Measurements from ENCODE around the gene ELAPOR1. TPM values are rescaled to one million over a fixed set of nuclear protein-coding genes. Genes with fewer than 3 reads are reported as not detected.
A peak's percentile ranks its signal among the peaks of the same experiment; 100 is the strongest.

Gene ELAPOR1
- total and polyA plus RNA-seq, 2 donors (not counting 3 experiments of a cell fraction or from before 2014, with no cell fraction given): 1.0 to 1.1 TPM

DNA sequence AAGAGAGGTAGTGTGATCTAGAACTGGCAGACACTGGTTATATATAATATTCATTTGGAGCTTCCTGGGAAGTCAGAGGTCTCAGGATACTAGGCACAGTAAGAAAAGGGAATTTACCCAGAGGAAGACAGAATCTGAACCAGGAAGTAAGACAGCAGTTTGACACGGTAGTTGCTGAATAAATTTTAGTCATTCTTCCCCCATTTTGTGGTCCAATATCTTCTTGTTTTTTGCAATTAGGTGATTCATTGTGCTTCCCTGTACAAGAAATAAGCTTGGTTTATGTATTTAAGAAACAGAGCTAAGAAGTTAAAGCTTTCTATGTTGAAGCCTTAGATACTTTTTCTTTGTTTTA lies 22.1 kb upstream of the ELAPOR1 start:
- FAIRE-seq: peak; percentile 70
- TF ChIP-seq, protein P1, sequence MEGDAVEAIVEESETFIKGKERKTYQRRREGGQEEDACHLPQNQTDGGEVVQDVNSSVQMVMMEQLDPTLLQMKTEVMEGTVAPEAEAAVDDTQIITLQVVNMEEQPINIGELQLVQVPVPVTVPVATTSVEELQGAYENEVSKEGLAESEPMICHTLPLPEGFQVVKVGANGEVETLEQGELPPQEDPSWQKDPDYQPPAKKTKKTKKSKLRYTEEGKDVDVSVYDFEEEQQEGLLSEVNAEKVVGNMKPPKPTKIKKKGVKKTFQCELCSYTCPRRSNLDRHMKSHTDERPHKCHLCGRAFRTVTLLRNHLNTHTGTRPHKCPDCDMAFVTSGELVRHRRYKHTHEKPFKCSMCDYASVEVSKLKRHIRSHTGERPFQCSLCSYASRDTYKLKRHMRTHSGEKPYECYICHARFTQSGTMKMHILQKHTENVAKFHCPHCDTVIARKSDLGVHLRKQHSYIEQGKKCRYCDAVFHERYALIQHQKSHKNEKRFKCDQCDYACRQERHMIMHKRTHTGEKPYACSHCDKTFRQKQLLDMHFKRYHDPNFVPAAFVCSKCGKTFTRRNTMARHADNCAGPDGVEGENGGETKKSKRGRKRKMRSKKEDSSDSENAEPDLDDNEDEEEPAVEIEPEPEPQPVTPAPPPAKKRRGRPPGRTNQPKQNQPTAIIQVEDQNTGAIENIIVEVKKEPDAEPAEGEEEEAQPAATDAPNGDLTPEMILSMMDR (IDR thresholded peaks at IDR 0.05; ENCODE audit: extremely low read depth in 1 of 2, insufficient read depth in 1 of 2, low read depth in 1 of 2, low read length in 2 of 2): no peak
- TF ChIP-seq POLR2AphosphoS5 (IDR thresholded peaks at IDR 0.05; ENCODE audit: insufficient read depth, low read depth, low read length): no peak
- no peak for TF ChIP-seq POLR2A (IDR thresholded peaks at IDR 0.05; ENCODE audit: low read depth, low read length)
- TF ChIP-seq, protein P2, sequence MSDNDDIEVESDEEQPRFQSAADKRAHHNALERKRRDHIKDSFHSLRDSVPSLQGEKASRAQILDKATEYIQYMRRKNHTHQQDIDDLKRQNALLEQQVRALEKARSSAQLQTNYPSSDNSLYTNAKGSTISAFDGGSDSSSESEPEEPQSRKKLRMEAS (IDR thresholded peaks at IDR 0.05; ENCODE audit: insufficient read depth, insufficient read length): no peak
- TF ChIP-seq FOS (IDR thresholded peaks at IDR 0.05; ENCODE audit: borderline replicate concordance, insufficient read depth, low read length): no peak
- no peak for TF ChIP-seq MYC (IDR thresholded peaks at IDR 0.05; ENCODE audit: low read depth, low read length)
- TF ChIP-seq EZH2 (IDR thresholded peaks at IDR 0.05; ENCODE audit: borderline replicate concordance, low read depth, low read length, severe bottlenecking): no peak
- TF ChIP-seq GATA2 (IDR thresholded peaks at IDR 0.05; ENCODE audit: insufficient read depth, insufficient read length, low read depth, low read length): no peak
- TF ChIP-seq JUN (IDR thresholded peaks at IDR 0.05; ENCODE audit: borderline replicate concordance, insufficient read depth, insufficient read length, low read depth): no peak
- dilution Hi-C loops (cut with MboI; ENCODE audit: extremely low pct_ligation_motif_present, low sequenced_read_pairs): no loop called here

More for the DNA sequence above, 22.1 kb upstream of the ELAPOR1 start:
- peak; percentile 44 for DNase-seq (ENCODE audit: low read depth, low spot score)
- no peaks in the 10 kb centered on the region for H3K9me1 ChIP-seq (replicated peaks; ENCODE audit: control insufficient read depth, extremely low read depth, insufficient read depth, low read length)
- no peaks in the 10 kb centered on the region for H3K9me3 ChIP-seq (replicated peaks; ENCODE audit: control insufficient read depth, insufficient read depth, low read length)
- H3K79me2 ChIP-seq (ENCODE audit: control insufficient read depth, insufficient read depth, low read length): peaks cover 22% of the 10 kb centered on the region
- H2AFZ ChIP-seq (ENCODE audit: low read depth, low read length): no peak overlapping the region
- no TSS peak for BruUV-seq (replicated peaks)
- H4K20me1 ChIP-seq (replicated peaks; ENCODE audit: control insufficient read depth, extremely low read depth, insufficient read depth, low read length): no peaks in the 10 kb centered on the region
- ChIA-PET CTCF (interaction anchor here (1.0 to 3.0 kb wide), 4 partner anchors 8 to 122 kb away, joined by 3 to 35 read pairs (median 14); partner anchors contain the start of genes ELAPOR1 and SARS1), POLR2A (interaction anchor here (1.8 to 2.6 kb wide), 2 partner anchors 8 to 16 kb away, joined by 6 to 8 read pairs; partner anchors contain the start of gene TAF13)
- peak overlapping the region; percentile 2 to 99 (median 97) for H3K4me3 ChIP-seq (replicated peaks in 1 of 3; ENCODE audit: insufficient read depth in 1 of 3, low read depth in 1 of 3, low read length in 3 of 3)
- peak overlapping the region; percentile 91 for H3K9ac ChIP-seq (replicated peaks; ENCODE audit: extremely low read depth, insufficient read depth, low read length)
- H3K27ac ChIP-seq (ENCODE audit: insufficient read depth, low read depth, low read length): peak overlapping the region; percentile 63
- peaks cover 2 to 6% of the 10 kb centered on the region in 2 experiments for H3K36me3 ChIP-seq (ENCODE audit: control insufficient read depth in 2 of 2, extremely low read depth in 1 of 2, insufficient read depth in 2 of 2, low read length in 2 of 2)
- peak overlapping the region; percentile 81 for H3K4me2 ChIP-seq (ENCODE audit: insufficient read depth, low read length)
- intact Hi-C loops (cut with micrococcal nuclease): loop anchor here (10.0 kb wide), 1 partner anchor 943 kb away; the partner anchor contains the start of gene STRIP1
- no peaks in the 10 kb centered on the region for H3K27me3 ChIP-seq (ENCODE audit: control insufficient read depth in 2 of 2, insufficient read depth in 2 of 2, low read length in 2 of 2)
- H3K4me1 ChIP-seq (ENCODE audit: control insufficient read depth, extremely low read depth, insufficient read depth, low read length): peaks cover 13% of the 10 kb centered on the region
